Measurements from ENCODE around the gene RHOU.

The RHOU gene

DNA sequence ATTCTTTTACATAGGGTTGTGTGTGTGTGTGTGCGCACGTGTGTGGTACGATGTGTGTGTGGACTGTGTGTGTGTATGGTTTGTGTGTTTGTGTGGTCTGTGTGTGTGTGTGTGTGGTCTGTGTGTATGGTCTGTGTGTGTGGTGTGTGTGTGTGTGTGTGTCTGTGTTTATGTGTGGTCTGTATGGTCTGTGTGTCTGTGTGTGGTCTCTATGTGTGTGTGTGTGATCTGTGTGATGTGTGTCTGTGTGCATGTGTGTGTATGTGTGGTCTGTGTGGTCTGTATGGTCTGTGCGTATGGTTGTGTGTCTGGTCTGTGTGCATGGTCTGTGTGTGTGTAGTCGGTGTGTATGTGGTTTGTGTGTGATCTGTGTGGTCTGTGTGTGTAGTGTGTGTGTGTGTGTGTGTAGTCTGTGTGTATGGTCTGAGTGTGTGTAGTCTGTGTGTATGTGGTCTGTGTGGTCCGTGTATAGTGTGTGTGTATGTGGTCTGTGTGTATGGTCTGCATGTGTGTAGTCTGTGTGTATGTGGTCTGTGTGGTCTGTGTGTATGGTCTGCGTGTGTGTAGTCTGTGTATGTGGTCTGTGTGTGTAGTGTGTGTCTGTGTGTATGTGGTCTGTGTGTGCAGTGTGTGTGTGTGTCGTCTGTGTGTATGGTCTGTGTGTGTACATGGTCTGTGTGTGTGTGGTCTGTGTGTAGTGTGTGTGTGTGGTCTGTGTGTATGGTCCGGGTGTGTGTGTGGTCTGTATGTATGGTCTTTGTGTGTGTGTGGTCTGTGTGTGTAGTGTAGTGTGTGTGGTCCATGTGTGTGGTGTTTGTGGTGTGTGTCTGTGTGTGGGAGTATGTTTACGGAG lies 46.8 kb downstream of the RHOU start:
- no peak for DNase-seq
- Histone ChIP-seq H3K27ac (no peak overlapping the region), H3K4me3 (no peak overlapping the region), H3K36me3 (no peaks in the 10 kb centered on the region), H3K9me3 (no peaks in the 10 kb centered on the region), H3K27me3 (no peaks in the 10 kb centered on the region), H3K4me1 (no peaks in the 10 kb centered on the region)
- TF ChIP-seq, protein P1, sequence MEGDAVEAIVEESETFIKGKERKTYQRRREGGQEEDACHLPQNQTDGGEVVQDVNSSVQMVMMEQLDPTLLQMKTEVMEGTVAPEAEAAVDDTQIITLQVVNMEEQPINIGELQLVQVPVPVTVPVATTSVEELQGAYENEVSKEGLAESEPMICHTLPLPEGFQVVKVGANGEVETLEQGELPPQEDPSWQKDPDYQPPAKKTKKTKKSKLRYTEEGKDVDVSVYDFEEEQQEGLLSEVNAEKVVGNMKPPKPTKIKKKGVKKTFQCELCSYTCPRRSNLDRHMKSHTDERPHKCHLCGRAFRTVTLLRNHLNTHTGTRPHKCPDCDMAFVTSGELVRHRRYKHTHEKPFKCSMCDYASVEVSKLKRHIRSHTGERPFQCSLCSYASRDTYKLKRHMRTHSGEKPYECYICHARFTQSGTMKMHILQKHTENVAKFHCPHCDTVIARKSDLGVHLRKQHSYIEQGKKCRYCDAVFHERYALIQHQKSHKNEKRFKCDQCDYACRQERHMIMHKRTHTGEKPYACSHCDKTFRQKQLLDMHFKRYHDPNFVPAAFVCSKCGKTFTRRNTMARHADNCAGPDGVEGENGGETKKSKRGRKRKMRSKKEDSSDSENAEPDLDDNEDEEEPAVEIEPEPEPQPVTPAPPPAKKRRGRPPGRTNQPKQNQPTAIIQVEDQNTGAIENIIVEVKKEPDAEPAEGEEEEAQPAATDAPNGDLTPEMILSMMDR (IDR thresholded peaks at IDR 0.05) = no peak
- intact Hi-C loops (cut with DNase I; ENCODE audit: low total_unique reads) = no loop called here

DNA sequence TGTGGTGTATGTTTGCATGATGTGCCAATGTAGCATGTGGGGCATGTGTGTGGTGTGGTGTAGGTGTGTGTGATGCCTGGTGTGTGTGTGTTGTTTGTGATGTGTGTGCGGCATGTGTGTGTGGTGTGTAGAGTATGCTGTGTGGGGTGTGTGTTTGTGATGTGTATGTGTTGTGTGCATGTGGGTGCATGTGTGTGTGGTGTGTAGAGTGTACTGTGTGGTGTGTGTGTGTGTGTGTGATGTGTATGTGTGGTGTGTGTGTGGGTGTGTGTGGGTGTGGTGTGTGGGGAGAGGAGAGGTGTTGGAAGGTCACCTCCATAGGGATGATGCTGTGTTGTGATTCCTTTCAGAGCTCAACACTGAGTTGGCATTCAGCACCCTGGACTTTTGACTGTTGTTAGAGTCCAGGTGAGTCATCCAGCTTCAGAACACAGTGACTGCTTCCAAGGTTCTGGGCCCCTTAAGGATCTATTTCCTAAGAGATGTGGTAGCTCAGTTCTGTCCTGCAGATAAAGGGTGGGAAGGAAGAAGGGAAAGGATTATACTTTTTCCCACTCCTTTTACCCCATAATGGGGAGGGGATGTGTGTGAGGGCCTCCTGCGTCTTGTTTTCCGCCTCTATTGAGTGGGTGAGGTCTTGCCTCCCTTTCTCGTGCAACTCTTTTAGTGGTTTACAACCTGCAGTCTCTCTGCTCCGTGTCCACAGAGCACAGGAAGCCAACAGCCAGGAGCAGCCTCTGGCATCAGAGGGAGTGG lies 47.6 kb downstream of the RHOU start:
- Histone ChIP-seq H3K9me3 (no peaks in the 10 kb centered on the region), H3K4me1 (no peaks in the 10 kb centered on the region), H3K27ac (no peak overlapping the region), H3K36me3 (no peaks in the 10 kb centered on the region), H3K27me3 (no peaks in the 10 kb centered on the region), H3K4me3 (no peak overlapping the region)
- intact Hi-C loops (cut with DNase I; ENCODE audit: low total_unique reads) = no loop called here
- peak in 1 of 2 donors; percentile 25 for DNase-seq
- TF ChIP-seq, protein P1 (IDR thresholded peaks at IDR 0.05) = no peak

DNA sequence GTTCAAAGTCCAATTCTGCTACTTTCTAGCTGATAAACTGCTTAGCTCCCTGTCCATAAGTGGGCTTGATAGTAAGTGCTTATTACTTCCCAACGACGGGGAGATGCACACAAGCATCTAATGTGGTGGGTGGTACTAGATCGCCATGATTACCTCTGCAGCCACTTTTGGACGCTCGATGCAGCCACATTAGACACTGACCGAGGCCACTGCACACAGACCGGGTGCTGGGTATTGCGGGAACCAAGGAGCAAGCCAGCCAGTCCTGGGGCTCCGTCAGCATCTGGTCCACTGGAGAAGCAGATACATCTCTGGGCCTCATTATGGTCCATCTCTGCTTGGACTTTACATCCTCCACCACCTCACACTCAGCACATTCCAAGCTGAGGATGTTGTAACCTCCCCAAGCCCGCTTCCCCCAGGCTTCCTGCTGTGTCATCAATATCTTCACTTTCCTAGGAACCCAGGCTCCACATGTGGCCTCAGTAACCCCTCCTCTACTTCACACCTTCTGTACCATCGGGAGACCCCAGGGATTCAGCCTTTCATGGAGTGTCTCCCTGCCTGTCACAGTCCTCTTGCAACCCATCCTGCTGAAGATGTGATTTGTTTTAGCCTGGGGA lies 48.2 kb downstream of the RHOU start:
- H3K4me1 ChIP-seq = no peaks in the 10 kb centered on the region
- no peak overlapping the region for H3K4me3 ChIP-seq
- TF ChIP-seq, protein P1 (IDR thresholded peaks at IDR 0.05) = no peak
- no peak for DNase-seq
- H3K9me3 ChIP-seq = no peaks in the 10 kb centered on the region
- no peaks in the 10 kb centered on the region for H3K36me3 ChIP-seq
- no peak overlapping the region for H3K27ac ChIP-seq
- no peaks in the 10 kb centered on the region for H3K27me3 ChIP-seq
- intact Hi-C loops (cut with DNase I; ENCODE audit: low total_unique reads) = no loop called here

DNA sequence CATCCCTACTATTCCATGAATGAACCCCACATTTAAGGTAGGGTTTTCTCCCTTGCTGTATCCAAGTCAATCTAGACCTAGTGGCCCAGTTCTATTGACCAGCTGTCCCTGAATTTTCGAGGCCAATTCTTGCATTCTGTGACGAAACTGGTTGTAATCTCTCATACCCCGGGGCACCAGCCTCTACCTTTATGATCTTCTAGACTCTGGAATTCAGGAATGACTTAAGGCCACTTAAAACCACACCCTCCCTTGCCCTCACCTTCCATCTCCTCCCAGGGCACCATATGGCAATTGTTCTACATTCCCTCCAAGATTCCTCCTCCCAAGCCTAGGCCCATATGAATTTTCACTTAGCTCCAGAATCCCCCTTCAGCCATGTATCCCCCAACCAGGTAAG lies 48.9 kb downstream of the RHOU start:
- TF ChIP-seq, protein P1 (IDR thresholded peaks at IDR 0.05) = no peak
- H3K27ac ChIP-seq = no peak overlapping the region
- no peaks in the 10 kb centered on the region for H3K36me3 ChIP-seq
- no peak overlapping the region for H3K4me3 ChIP-seq
- intact Hi-C loops (cut with DNase I; ENCODE audit: low total_unique reads) = no loop called here
- no peaks in the 10 kb centered on the region for H3K4me1 ChIP-seq
- DNase-seq = no peak
- no peaks in the 10 kb centered on the region for H3K9me3 ChIP-seq
- H3K27me3 ChIP-seq = no peaks in the 10 kb centered on the region

DNA sequence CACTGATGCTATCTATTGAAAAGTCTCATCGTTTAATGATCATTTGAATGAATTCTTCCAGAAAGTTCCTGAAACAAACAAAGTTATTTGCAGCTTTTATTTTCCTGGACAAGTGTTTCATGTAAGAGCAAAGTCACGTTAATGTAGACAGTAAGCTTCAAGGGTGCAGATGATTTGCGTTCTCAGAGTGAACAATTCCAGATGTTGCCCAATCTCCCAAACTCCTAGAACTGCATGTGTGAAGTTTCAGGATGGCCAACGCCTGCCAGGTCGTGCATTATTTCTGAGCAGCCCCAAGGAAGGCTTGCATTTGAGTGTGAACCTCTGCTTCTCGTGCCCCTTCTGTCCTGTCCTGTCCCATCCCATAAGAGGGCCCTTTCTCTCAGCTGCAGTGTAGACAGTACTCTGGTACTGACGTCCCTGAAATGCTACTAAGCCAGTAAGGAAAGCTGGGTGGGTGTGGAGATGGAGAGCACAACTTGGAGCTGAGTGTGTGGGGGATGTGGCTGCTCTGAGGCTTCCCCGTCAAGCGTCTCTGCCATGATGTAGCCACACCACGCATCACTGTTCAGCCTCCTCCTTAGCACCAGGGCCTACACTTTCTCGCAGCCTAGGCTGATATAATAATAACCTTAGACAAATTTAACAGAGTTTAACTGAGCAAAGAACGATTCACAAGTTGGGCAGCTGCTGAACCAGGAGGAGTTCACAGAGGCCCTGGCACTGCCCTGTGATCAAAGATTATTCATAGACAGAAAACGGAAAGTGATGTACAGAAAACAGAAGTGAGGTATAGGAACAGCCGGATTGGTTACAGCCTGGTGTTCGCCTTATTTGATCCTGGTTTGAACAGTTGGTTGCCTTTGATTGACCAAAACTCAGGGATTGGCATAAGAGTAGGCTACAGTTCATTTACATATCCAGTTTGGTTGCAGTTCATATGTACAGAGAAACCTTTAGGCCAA lies 50.4 kb downstream of the RHOU start:
- TF ChIP-seq, protein P1 (IDR thresholded peaks at IDR 0.05) = no peak
- Histone ChIP-seq H3K4me3 (no peak overlapping the region), H3K36me3 (no peaks in the 10 kb centered on the region), H3K9me3 (no peaks in the 10 kb centered on the region), H3K27ac (no peak overlapping the region), H3K27me3 (no peaks in the 10 kb centered on the region), H3K4me1 (no peaks in the 10 kb centered on the region)
- intact Hi-C loops (cut with DNase I; ENCODE audit: low total_unique reads) = no loop called here
- DNase-seq = no peak

Data from tibial artery (tissue), 4 donors.